GM12878 (cell line): ENCODE measurements around the gene NRG3. TPM values are rescaled to one million over a fixed set of nuclear protein-coding genes. Genes with fewer than 3 reads are reported as not detected.

Source experiments
- ATAC-seq: fragments of 200-7000 bp; cut with Tn5 transposase; 3 replicates; pipeline ENCODE4 v1.9.1; 2020; ENCODE audit warnings: mild to moderate bottlenecking, moderate library complexity
- BruUV-seq: library from RNA; stranded (reverse); fragments of 400-500 nt; replicated peaks from 2 replicates; lab custom pipeline; 2021; lab: Mats Ljungman, UMichigan
- CTCF ChIA-PET: fragments of 300-600 bp; sonication (Branson Sonifier 250); formaldehyde crosslinking; extraction: SDS; loops from one replicate; lab custom pipeline; 2021; ENCODE audit warnings: inconsistent platforms; lab: Yijun Ruan, JAX
- POLR2A ChIA-PET: fragments of 350-600 bp; formaldehyde crosslinking; extraction: SDS; loops from one replicate; lab custom pipeline; 2021; ENCODE audit warnings: inconsistent platforms; lab: Charles Lee
- RAD21 ChIA-PET: fragments of 300-600 bp; sonication (Branson Sonifier 250); formaldehyde crosslinking; loops from one replicate; lab custom pipeline; 2023; ENCODE audit warnings: antibody characterized with exemption; ENCODE audit not compliant: unreplicated experiment; lab: Charles Lee
- SMC1A ChIA-PET: fragments of 300-600 bp; sonication (Branson Sonifier 250); formaldehyde crosslinking; loops from one replicate; lab custom pipeline; 2023; ENCODE audit not compliant: unreplicated experiment, uncharacterized antibody; lab: Charles Lee
- DNase-seq: peaks from one replicate; pipeline ENCODE4 v3.0.0-alpha.2; 2011; ENCODE audit warnings: low read depth, low spot score
- FAIRE-seq: peaks from 3 replicates; lab custom pipeline; 2011; peaks lifted over from hg19 to GRCh38; lab: Jason Lieb, UNC
- H2AFZ ChIP-seq: 2 replicates; pipeline ENCODE4 v1.6.0; 2011; ENCODE audit warnings: low read depth, low read length, control low read depth; ENCODE audit not compliant: control insufficient read depth
- H3K27ac ChIP-seq: 2 replicates; pipeline ENCODE4 v1.5.1; 2011; ENCODE audit warnings: control low read depth; ENCODE audit not compliant: control insufficient read depth, insufficient read depth
- H3K27me3 ChIP-seq, 2 experiments: replicated peaks in 1 of 2; 2 replicates each; pipeline versions ENCODE4 v1.6.0 to v1.6.1; 2011; ENCODE audit warnings: low read length in 1 of 2; ENCODE audit not compliant: control insufficient read depth in 2 of 2, insufficient read depth in 2 of 2
- H3K36me3 ChIP-seq, 2 experiments: 2 replicates each; pipeline ENCODE4 v1.5.1; 2011; ENCODE audit warnings: low read length in 1 of 2; ENCODE audit not compliant: control insufficient read depth in 2 of 2, insufficient read depth in 2 of 2
- H3K4me1 ChIP-seq: 2 replicates; pipeline ENCODE4 v1.6.1; 2011; ENCODE audit warnings: mild to moderate bottlenecking, low read length, moderate library complexity, mixed read lengths; ENCODE audit not compliant: control insufficient read depth, insufficient read depth
- H3K4me2 ChIP-seq: 2 replicates; pipeline ENCODE4 v1.6.0; 2011; ENCODE audit warnings: control low read depth; ENCODE audit not compliant: control insufficient read depth, insufficient read depth
- H3K4me3 ChIP-seq: fragments of 200-600 bp; sonication (generic); 2 replicates; pipeline ENCODE4 v1.5.1; 2016
- H3K79me2 ChIP-seq: 2 replicates; pipeline ENCODE4 v1.6.0; 2011; ENCODE audit warnings: low read length; ENCODE audit not compliant: control insufficient read depth, insufficient read depth
- H3K9ac ChIP-seq: 2 replicates; pipeline ENCODE4 v1.8.0; 2011; ENCODE audit warnings: low read length, control low read depth, mixed read lengths; ENCODE audit not compliant: control insufficient read depth, insufficient read depth
- H3K9me3 ChIP-seq: replicated peaks from 3 replicates; pipeline ENCODE4 v1.5.1; 2011; ENCODE audit warnings: mild to moderate bottlenecking, low read length; ENCODE audit not compliant: control insufficient read depth, insufficient read depth
- H4K20me1 ChIP-seq: 2 replicates; pipeline ENCODE4 v1.6.0; 2011; ENCODE audit not compliant: control insufficient read depth, insufficient read depth
- ATF3 ChIP-seq: IDR thresholded peaks from 2 replicates; pipeline ENCODE4 v1.6.1; 2011; ENCODE audit warnings: low read depth, mild to moderate bottlenecking, low read length, moderate library complexity, borderline replicate concordance; ENCODE audit errors: extremely low read depth
- BRCA1 ChIP-seq: IDR thresholded peaks from 2 replicates; pipeline ENCODE4 v1.6.1; 2011; ENCODE audit warnings: low read depth, low read length, improper control_type of control experiment
- EZH2 ChIP-seq: IDR thresholded peaks from 2 replicates; pipeline ENCODE4 v1.6.1; 2012; ENCODE audit warnings: low read depth, mild to moderate bottlenecking, control low read depth, inconsistent platforms, low read length, borderline replicate concordance; ENCODE audit not compliant: control insufficient read depth
- GATAD2B ChIP-seq: fragments of 450-650 bp; conservative IDR thresholded peaks from 2 replicates; pipeline ENCODE4 v1.6.1; 2017; ENCODE audit warnings: low read depth, mild to moderate bottlenecking, moderate library complexity
- IKZF2 ChIP-seq, 2 experiments: fragments of 450-650 bp; IDR thresholded peaks; 2 replicates each; pipeline ENCODE4 v1.6.1; 2017; ENCODE audit warnings: mild to moderate bottlenecking in 2 of 2, moderate library complexity in 2 of 2
- IRF4 ChIP-seq: IDR thresholded peaks from 2 replicates; pipeline ENCODE4 v1.6.1; 2011; ENCODE audit warnings: low read depth, low read length
- JUND ChIP-seq: IDR thresholded peaks from 2 replicates; pipeline ENCODE4 v1.6.1; 2012; ENCODE audit warnings: low read depth, mild to moderate bottlenecking, low read length, improper control_type of control experiment, moderate library complexity
- KAT2A ChIP-seq: conservative IDR thresholded peaks from 2 replicates; pipeline ENCODE4 v1.6.1; 2011; ENCODE audit warnings: low read depth, low read length; ENCODE audit not compliant: control insufficient read depth
- MTA2 ChIP-seq: fragments of 450-650 bp; IDR thresholded peaks from 2 replicates; pipeline ENCODE4 v1.6.1; 2016; ENCODE audit warnings: low read depth, mild to moderate bottlenecking, moderate library complexity
- NFYA ChIP-seq: IDR thresholded peaks from 2 replicates; pipeline ENCODE4 v1.6.1; 2011; ENCODE audit warnings: low read depth, mild to moderate bottlenecking, low read length, improper control_type of control experiment, borderline replicate concordance
- RBBP5 ChIP-seq: fragments of 200-600 bp; sonication (generic); conservative IDR thresholded peaks from 2 replicates; pipeline ENCODE4 v1.6.1; 2016
- SIN3A ChIP-seq: IDR thresholded peaks from 2 replicates; pipeline ENCODE4 v1.6.1; 2012; ENCODE audit warnings: low read depth, low read length, improper control_type of control experiment
- SMAD5 ChIP-seq: IDR thresholded peaks from 2 replicates; pipeline ENCODE4 v1.6.1; 2016; ENCODE audit warnings: antibody characterized with exemption, low read depth
- SMC3 ChIP-seq: IDR thresholded peaks from 2 replicates; pipeline ENCODE4 v1.6.1; 2011; ENCODE audit warnings: low read length, improper control_type of control experiment, borderline replicate concordance
- TBL1XR1 ChIP-seq: IDR thresholded peaks from 2 replicates; pipeline ENCODE4 v1.6.1; 2012; ENCODE audit warnings: low read depth, low read length, improper control_type of control experiment
- TCF7 ChIP-seq: IDR thresholded peaks from 2 replicates; pipeline ENCODE4 v1.6.1; 2014; ENCODE audit warnings: antibody characterized with exemption, borderline replicate concordance
- YY1 ChIP-seq: IDR thresholded peaks from 2 replicates; pipeline ENCODE4 v1.6.1; 2011; ENCODE audit warnings: low read depth, mild to moderate bottlenecking, low read length
- WGBS: methylation state at CpG from one replicate; pipeline ENCODE4 v1.1.6; 2016; ENCODE audit warnings: low lambda C conversion rate; ENCODE audit not compliant: insufficient replicate concordance, insufficient coverage; ENCODE audit errors: missing lambda C conversion rate; 5-methylcytosine and 5-hydroxymethylcytosine counted together
- in situ Hi-C: fragments of 300-500 bp; cut with MboI; formaldehyde crosslinking; loops from 9 replicates; pipeline ENCODE4 v1.14.3; 2018; ENCODE audit warnings: mixed read lengths
- intact Hi-C: fragments of 100-400 bp; cut with micrococcal nuclease; formaldehyde crosslinking; loops from one replicate; pipeline ENCODE4 v1.14.2; 2022; ENCODE audit not compliant: unreplicated experiment
- polyA plus RNA-seq, 11 experiments: library from polyadenylated mRNA; depleted of rRNA in 4 of 11; unstranded in 6 of 11; stranded (reverse) in 5 of 11; fragments of >200 nt; fragmentation: Nextera tagmentation in 4 of 11; fragmentation: Illumina TruSeq in 1 of 11; extraction: Ambion mirVana in 4 of 11; extraction: Trizol in 1 of 11; gene quantifications; 1 replicate in 1 of 11; 2 replicates in 10 of 11; pipeline versions ENCODE4 v1.2.1 to v1.2.3, GENCODE V29; 2011 to 2016; ENCODE audit warnings: inconsistent platforms in 2 of 11, missing spikeins in 2 of 11, low read depth in 1 of 11
- total RNA-seq, 4 experiments: library from RNA; depleted of rRNA in 3 of 4; stranded (reverse); fragments of >200 nt in 3 of 4; fragmentation: Illumina TruSeq in 1 of 4; extraction: Trizol in 1 of 4; gene quantifications; 2 replicates each; pipeline versions ENCODE4 v1.2.1 to v1.2.3, GENCODE V29; 2013 to 2021
- TF ChIP-seq, protein P1 (sequence below): fragments of 450-650 bp; IDR thresholded peaks from 2 replicates; pipeline ENCODE4 v1.6.1; 2017; ENCODE audit warnings: antibody characterized with exemption, mild to moderate bottlenecking, moderate library complexity

NRG3 gene
- total and polyA plus RNA-seq, 10 of the 15 experiments (the other 5 are each of a cell fraction or from before 2014, with no cell fraction given): 0.03 to 0.41 (median 0.17) TPM; not detected in 3

DNA sequence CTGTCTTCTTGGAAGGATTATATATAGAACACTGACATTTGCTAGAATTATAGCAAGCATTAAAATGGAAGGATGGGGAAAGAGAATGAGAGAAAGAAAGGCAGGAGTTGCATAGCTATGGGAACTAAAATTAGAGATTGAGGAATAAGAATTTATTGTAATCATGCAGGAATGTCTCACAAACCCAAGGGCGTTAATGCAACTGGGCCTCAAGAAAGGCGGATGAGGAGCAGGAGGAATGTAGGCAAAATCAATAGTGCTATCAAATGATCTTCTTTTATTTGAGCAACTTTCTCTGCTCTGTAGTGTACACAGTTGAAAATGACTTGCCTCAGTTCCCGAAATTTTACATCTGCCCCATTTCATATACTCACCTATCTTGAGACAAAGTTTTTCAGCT is 1132.5 kb downstream of the NRG3 start:
- ChIA-PET CTCF (no interaction called here), POLR2A (no interaction called here), SMC1A (no interaction called here), RAD21 (no interaction called here)
- no peak overlapping the region for H2AFZ ChIP-seq
- in situ Hi-C loops: no loop called here
- ATAC-seq (no peak), FAIRE-seq (no peak), DNase-seq (no peak)
- H3K79me2 ChIP-seq: no peaks in the 10 kb centered on the region
- no peak overlapping the region for H3K27ac ChIP-seq
- no peaks in the 10 kb centered on the region for H3K9me3 ChIP-seq
- no peak overlapping the region for H3K4me2 ChIP-seq
- WGBS: 14% methylated on average over 3 of the region's 3 CpGs
- H3K4me1 ChIP-seq: no peaks in the 10 kb centered on the region
- H3K4me3 ChIP-seq: no peak overlapping the region
- H3K27me3 ChIP-seq: no peaks in the 10 kb centered on the region
- no peaks in the 10 kb centered on the region for H4K20me1 ChIP-seq
- no peaks in the 10 kb centered on the region for H3K36me3 ChIP-seq
- intact Hi-C loops: no loop called here
- no TSS peak for BruUV-seq
- no peak overlapping the region for H3K9ac ChIP-seq
- no peak for TF ChIP-seq GATAD2B
- no peak for TF ChIP-seq ATF3
- no peak for TF ChIP-seq SMAD5
- no peak for TF ChIP-seq EZH2
- no peak for TF ChIP-seq IRF4
- no peak for TF ChIP-seq TBL1XR1
- TF ChIP-seq JUND: no peak
- TF ChIP-seq KAT2A: no peak
- TF ChIP-seq TCF7: no peak
- TF ChIP-seq RBBP5: no peak
- TF ChIP-seq MTA2: no peak
- no peak for TF ChIP-seq SIN3A
- no peak for TF ChIP-seq SMC3
- no peak for TF ChIP-seq IKZF2 (IDR thresholded peaks at IDR 0.05)
- no peak for TF ChIP-seq YY1
- TF ChIP-seq NFYA: no peak
- TF ChIP-seq, protein P1, sequence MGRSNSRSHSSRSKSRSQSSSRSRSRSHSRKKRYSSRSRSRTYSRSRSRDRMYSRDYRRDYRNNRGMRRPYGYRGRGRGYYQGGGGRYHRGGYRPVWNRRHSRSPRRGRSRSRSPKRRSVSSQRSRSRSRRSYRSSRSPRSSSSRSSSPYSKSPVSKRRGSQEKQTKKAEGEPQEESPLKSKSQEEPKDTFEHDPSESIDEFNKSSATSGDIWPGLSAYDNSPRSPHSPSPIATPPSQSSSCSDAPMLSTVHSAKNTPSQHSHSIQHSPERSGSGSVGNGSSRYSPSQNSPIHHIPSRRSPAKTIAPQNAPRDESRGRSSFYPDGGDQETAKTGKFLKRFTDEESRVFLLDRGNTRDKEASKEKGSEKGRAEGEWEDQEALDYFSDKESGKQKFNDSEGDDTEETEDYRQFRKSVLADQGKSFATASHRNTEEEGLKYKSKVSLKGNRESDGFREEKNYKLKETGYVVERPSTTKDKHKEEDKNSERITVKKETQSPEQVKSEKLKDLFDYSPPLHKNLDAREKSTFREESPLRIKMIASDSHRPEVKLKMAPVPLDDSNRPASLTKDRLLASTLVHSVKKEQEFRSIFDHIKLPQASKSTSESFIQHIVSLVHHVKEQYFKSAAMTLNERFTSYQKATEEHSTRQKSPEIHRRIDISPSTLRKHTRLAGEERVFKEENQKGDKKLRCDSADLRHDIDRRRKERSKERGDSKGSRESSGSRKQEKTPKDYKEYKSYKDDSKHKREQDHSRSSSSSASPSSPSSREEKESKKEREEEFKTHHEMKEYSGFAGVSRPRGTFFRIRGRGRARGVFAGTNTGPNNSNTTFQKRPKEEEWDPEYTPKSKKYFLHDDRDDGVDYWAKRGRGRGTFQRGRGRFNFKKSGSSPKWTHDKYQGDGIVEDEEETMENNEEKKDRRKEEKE: no peak
- TF ChIP-seq BRCA1: no peak
